Middle frontal gyrus (tissue), 1 donor: ENCODE data around the gene PCDHGA3.
A peak's percentile ranks its signal among the peaks of the same experiment; 100 is the strongest.
"Not testable (repeated sequence)": the region's sequence is repeated elsewhere in the genome, so short reads cannot be mapped to it uniquely, and the experiment has no call there.

Experiments used
- DNase-seq: peaks from one replicate; pipeline ENCODE4 v3.0.0-alpha.2; 2015; ENCODE audit warnings: low spot score; ENCODE audit errors: extremely low spot score

The PCDHGA3 gene

GRCh38 chr5:141343242-141343952 lies at the start of gene PCDHGA3:
Gene PCDHGA3, plus strand, starts transcription at chr5:141343829. Its CDS starts 205 bp downstream, at chr5:141344034.
- no peak for DNase-seq

GRCh38 chr5:141298376-141298775 lies 45.3 kb upstream of the PCDHGA3 start:
- no peak for DNase-seq

GRCh38 chr5:141303756-141304155 lies 39.9 kb upstream of the PCDHGA3 start, which contains the start of gene SLC25A2:
Gene SLC25A2, minus strand, starts transcription at chr5:141304049. Its CDS starts 184 bp downstream, at chr5:141303865.
- DNase-seq = no peak

GRCh38 chr5:141306630-141307029 lies 37.0 kb upstream of the PCDHGA3 start:
- DNase-seq = no peak

- no peak for DNase-seq
These were observed 29.9 kb upstream of the PCDHGA3 start for GRCh38 chr5:141313711-141314110.

GRCh38 chr5:141316963-141317362 lies 26.7 kb upstream of the PCDHGA3 start:
- DNase-seq = not testable (repeated sequence)

- no peak for DNase-seq
These were observed 24.4 kb upstream of the PCDHGA3 start for GRCh38 chr5:141319202-141319601.

- DNase-seq = no peak
These were observed 23.9 kb upstream of the PCDHGA3 start for GRCh38 chr5:141319699-141320098.

GRCh38 chr5:141320225-141321169 lies 23.1 kb upstream of the PCDHGA3 start, which contains the start of gene TAF7:
Gene TAF7, minus strand, starts transcription at chr5:141320784. Its CDS starts 740 bp downstream, at chr5:141320044.
- peak; percentile 89 for DNase-seq

- DNase-seq = no peak
These were observed 21.4 kb upstream of the PCDHGA3 start for GRCh38 chr5:141322261-141322660.

- DNase-seq = no peak
These were observed 17.4 kb upstream of the PCDHGA3 start for GRCh38 chr5:141326088-141326854.

- no peak for DNase-seq
These were observed 15.4 kb upstream of the PCDHGA3 start for GRCh38 chr5:141328231-141328630.

- no peak for DNase-seq
These were observed 13.1 kb upstream of the PCDHGA3 start, which contains the start of gene PCDHGA1 for GRCh38 chr5:141330299-141331080. Gene PCDHGA1, plus strand, starts transcription at chr5:141330514.

- DNase-seq = not testable (repeated sequence)
These were observed 11.1 kb upstream of the PCDHGA3 start for GRCh38 chr5:141332571-141332970.

- no peak for DNase-seq
These were observed 4.9 kb upstream of the PCDHGA3 start, which contains the start of gene PCDHGA2 for GRCh38 chr5:141338538-141339306. Gene PCDHGA2, plus strand, starts transcription at chr5:141338760.

GRCh38 chr5:141340781-141341354 lies 2.8 kb upstream of the PCDHGA3 start:
- not testable (repeated sequence) for DNase-seq

- DNase-seq = no peak
These were observed 856 bp upstream of the PCDHGA3 start for GRCh38 chr5:141342773-141343172.

- DNase-seq = no peak
These were observed 379 bp downstream of the PCDHGA3 start for GRCh38 chr5:141343953-141344463.

- DNase-seq = no peak
These were observed 1.7 kb downstream of the PCDHGA3 start for GRCh38 chr5:141345327-141345726.
